GM19193 (cell line): Measurements from ENCODE around the gene PLCB4.

Source experiments
- POLR2A ChIP-seq: IDR thresholded peaks from 4 replicates; pipeline ENCODE4 v1.6.1; 2011; ENCODE audit not compliant: insufficient read depth, insufficient read length; ENCODE audit errors: extremely low read depth

PLCB4 gene

DNA sequence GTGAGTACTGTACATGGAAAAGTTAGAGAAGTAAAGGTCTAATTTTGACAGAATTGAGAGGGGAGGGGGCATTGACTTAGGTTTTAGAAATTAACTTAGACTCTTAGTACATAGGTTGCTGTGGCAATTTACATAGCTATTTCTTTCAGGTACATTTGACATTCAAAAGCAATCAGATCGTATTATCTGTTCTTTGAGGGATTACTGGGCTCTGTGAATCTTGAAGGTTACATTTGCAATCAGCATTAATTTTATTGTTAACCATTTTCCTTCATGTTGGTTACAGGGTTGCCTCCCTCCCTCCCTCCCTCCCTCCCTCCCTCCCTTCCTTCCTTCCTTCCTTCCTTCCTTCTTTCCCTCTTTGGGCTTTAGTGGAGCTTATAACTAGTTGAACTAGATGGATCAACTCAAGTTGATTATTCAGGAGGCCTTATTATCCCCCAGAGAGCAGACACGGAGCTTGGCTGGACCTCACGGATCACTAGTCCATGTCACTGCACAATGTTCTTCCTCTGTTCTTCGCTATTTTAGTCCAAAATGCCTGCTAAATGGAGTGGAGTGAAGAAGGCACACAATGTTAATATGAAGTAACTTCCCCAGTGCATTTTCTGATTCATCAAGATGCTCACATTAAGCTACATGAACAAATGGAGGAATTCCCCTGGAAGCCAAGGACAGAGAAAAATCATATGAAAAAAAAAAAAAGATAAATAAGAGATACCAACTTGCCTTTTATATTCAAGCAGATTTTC is 87.8 kb downstream of the PLCB4 start:
- TF ChIP-seq POLR2A: no peak

DNA sequence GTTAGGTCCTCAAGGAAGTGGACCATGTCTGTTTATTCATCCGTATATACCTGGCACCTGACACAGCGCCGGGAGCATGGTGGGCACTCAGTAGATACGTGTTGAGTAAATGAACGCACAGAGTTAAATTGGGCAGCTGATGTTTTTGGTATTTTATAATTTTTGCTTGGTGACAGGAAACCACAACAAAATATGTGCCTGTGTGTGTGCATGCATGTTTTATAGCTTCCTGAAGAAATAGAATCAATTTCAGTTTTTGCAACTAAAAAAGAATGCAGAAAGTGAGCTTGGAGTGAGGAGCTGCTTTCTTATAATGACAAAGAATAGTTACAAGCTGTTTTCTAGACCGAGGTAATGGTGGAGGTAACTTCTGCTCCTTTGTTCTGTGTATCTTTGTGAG is 91.4 kb downstream of the PLCB4 start:
- TF ChIP-seq POLR2A: no peak

DNA sequence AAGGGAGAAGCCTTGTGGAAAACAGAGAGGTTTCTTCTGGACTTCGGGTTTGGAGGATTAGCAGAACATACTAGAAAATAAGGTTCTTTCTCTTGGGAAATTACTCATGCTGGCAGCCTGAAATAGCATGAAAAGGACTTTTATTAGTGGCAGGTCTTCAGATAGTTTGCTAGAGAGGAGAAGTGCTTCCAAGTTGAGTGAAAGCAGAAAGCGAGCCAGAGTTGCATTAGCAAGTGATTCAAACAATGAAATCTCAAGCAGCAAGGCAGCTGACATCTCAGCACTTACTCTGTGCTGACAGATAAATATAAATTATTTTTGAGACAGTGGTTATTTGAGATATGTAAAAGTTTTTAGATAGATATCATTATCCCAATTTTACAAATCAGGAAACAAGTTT is 91.9 kb downstream of the PLCB4 start:
- no peak for TF ChIP-seq POLR2A

GRCh38 chr20:9161311-9161710 is 92.4 kb downstream of the PLCB4 start:
- no peak for TF ChIP-seq POLR2A

- TF ChIP-seq POLR2A: no peak
Measured at GRCh38 chr20:9163251-9163650, 94.4 kb downstream of the PLCB4 start.

DNA sequence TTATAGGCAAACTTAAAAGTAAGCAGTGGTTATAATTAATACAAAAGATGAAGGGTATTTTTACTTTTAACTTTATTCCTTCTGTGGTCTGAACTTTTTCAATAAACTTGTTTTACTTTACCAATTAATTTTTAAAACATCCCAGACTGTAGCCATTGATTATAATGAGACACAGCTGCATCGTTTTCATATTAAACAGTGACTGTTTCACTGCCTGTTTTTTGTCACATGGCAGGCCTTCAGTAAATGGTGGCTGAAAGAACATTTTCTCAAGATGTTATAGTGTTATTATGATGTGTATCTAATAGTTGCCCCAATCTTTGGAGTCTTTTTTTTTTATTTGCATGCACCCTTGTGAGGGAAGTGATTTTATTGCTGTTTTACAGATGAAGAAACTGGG is 95.1 kb downstream of the PLCB4 start:
- TF ChIP-seq POLR2A: no peak

- TF ChIP-seq POLR2A: no peak
Measured at GRCh38 chr20:9165261-9165660, 96.4 kb downstream of the PLCB4 start.

DNA sequence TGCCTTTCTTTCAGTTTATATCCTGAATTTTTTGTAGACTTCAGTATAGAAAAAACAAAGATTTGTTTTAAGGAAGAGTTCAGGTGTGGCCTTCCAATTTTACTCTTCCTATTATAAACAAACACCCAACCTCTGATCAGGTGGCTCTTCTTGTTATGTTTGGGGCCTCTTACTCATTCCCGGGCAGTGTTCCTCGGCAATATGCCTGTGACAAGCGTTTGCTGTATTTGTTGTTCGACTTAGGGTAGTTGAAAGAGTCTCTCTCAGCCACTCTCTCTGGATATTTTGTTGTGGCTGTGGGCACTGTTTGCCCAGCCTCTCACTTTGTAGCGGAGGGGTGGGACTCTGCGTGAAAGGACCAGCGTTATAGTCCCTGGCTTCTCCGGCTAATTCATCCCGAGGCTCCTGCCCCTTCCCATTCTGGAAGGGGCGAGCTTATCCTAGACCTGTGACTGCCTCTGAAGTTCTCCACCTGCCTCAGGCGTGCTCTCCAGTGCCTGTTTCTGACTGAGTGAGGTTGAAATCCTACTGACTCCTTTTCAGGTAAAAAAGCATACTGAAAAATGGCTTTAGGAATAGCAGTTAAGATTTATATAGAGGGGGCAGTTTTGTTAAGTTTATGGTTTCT is 97.4 kb downstream of the PLCB4 start:
- TF ChIP-seq POLR2A: no peak

DNA sequence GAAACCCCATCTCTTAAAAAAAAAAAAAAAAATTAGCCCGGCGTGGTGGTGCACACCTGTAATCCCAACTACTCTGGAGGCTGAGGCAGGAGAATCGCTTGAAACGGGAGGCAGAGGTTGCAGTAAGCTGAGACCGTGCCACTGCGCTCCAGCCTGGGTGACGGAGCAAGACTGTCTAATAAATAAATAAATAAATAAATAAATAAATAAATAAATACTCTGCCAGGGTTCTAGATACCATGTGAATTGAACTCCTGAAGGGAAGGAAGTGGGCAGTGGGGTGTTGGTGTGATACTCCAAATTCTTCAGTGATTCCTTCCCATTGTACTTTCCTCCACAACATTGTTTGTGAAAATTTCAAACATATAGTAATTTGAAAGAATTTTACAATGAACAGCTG is 100.5 kb downstream of the PLCB4 start:
- no peak for TF ChIP-seq POLR2A

GRCh38 chr20:9172851-9173250 is 104.0 kb downstream of the PLCB4 start:
- TF ChIP-seq POLR2A: no peak

GRCh38 chr20:9177278-9177677 is 108.4 kb downstream of the PLCB4 start:
- TF ChIP-seq POLR2A: no peak

GRCh38 chr20:9179193-9179802 is 110.4 kb downstream of the PLCB4 start:
- TF ChIP-seq POLR2A: no peak

GRCh38 chr20:9179867-9180266 is 111.0 kb downstream of the PLCB4 start:
- no peak for TF ChIP-seq POLR2A

DNA sequence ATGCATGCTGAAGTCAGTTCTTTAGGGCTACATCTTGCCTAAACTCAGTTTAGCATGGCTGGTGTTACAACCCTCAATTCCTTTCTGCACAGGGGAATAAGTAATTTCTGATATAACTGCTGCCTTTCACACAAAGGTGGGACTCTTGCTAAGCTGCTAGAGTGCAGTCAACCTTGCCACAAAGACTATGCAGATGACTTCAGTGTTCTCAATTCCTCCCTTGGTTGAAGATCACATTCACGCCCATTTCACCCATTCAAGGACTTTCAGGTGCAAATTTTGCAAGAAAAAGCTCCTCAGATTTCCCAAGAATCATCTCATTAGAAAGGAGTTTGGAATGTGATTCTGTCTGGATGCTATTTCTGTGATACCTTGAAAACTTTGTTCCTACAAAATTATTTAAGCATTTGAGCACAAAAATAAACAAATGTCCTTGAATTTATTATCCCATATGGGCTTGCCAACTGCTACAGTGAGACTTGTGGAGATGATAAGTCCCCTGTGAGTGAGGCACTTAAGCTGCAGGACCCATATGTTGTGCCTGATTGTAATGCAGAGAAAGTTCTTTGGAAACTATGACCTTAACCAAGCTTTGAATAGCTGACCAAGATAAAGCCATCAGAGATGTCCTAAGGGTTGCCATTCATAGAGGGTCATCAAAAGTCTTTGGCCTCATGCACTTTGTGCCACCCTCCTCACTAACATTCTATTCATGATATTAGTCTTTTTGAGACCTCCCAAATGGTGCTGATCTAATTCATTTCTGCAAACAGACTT is 111.8 kb downstream of the PLCB4 start:
- no peak for TF ChIP-seq POLR2A

GRCh38 chr20:9185511-9185910 is 116.6 kb downstream of the PLCB4 start:
- no peak for TF ChIP-seq POLR2A

DNA sequence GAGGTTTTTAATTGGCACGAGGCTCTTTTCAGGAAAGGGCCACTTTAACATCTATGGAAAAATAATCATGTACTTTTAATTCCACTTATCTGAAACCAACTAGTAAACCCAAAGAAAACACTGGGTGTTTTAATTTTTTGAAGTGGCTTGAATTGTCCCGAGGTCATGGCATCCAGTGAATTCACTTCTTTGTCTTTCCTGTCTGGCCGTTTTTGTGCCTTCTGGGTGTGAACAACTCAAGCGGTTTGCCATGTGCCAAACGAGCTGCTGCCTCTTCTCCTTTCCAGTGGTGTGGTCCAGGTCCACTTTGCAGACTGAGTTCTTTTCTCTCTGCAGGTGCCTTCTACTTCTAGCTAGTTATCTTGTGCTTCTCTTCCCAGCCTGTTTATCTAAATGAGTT is 117.5 kb downstream of the PLCB4 start:
- TF ChIP-seq POLR2A: no peak

DNA sequence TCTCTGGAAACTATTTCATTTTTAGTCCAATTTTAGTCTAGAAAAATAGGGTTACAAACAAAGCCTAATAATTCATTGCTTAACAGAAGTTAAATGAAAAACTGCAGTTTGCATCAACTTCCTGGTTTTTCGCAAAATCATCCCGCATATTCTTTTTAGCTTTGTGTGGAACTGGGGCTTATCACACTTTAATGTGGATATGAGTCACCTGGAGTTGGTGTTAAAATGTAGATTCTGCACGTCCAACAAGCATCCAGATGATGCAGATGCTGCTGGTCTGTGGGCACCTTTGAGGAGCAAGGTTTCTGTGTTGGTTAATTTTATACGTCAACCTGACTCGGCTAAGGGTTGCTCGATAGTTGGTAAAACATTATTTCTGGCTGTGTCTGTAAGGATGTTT is 126.1 kb downstream of the PLCB4 start:
- TF ChIP-seq POLR2A: no peak
